GM12878 (cell line): Measurements from ENCODE around the gene MAST2. TPM values are rescaled to one million over a fixed set of nuclear protein-coding genes. Genes with fewer than 3 reads are reported as not detected.

ENCODE experiments used
- ATAC-seq: fragments of 200-7000 bp; cut with Tn5 transposase; 3 replicates; pipeline ENCODE4 v1.9.1; 2020; ENCODE audit warnings: mild to moderate bottlenecking, moderate library complexity
- BruUV-seq: library from RNA; stranded (reverse); fragments of 400-500 nt; replicated peaks from 2 replicates; lab custom pipeline; 2021; lab: Mats Ljungman, UMichigan
- CTCF ChIA-PET: fragments of 300-600 bp; sonication (Branson Sonifier 250); formaldehyde crosslinking; extraction: SDS; loops from one replicate; lab custom pipeline; 2021; ENCODE audit warnings: inconsistent platforms; lab: Yijun Ruan, JAX
- POLR2A ChIA-PET: fragments of 350-600 bp; formaldehyde crosslinking; extraction: SDS; loops from one replicate; lab custom pipeline; 2021; ENCODE audit warnings: inconsistent platforms; lab: Charles Lee
- RAD21 ChIA-PET: fragments of 300-600 bp; sonication (Branson Sonifier 250); formaldehyde crosslinking; loops from one replicate; lab custom pipeline; 2023; ENCODE audit warnings: antibody characterized with exemption; ENCODE audit not compliant: unreplicated experiment; lab: Charles Lee
- SMC1A ChIA-PET: fragments of 300-600 bp; sonication (Branson Sonifier 250); formaldehyde crosslinking; loops from one replicate; lab custom pipeline; 2023; ENCODE audit not compliant: unreplicated experiment, uncharacterized antibody; lab: Charles Lee
- DNase-seq: peaks from one replicate; pipeline ENCODE4 v3.0.0-alpha.2; 2011; ENCODE audit warnings: low read depth, low spot score
- FAIRE-seq: peaks from 3 replicates; lab custom pipeline; 2011; peaks lifted over from hg19 to GRCh38; lab: Jason Lieb, UNC
- H2AFZ ChIP-seq: 2 replicates; pipeline ENCODE4 v1.6.0; 2011; ENCODE audit warnings: low read depth, low read length, control low read depth; ENCODE audit not compliant: control insufficient read depth
- H3K27ac ChIP-seq: 2 replicates; pipeline ENCODE4 v1.5.1; 2011; ENCODE audit warnings: control low read depth; ENCODE audit not compliant: control insufficient read depth, insufficient read depth
- H3K27me3 ChIP-seq, 2 experiments: replicated peaks in 1 of 2; 2 replicates each; pipeline versions ENCODE4 v1.6.0 to v1.6.1; 2011; ENCODE audit warnings: low read length in 1 of 2; ENCODE audit not compliant: control insufficient read depth in 2 of 2, insufficient read depth in 2 of 2
- H3K36me3 ChIP-seq, 2 experiments: 2 replicates each; pipeline ENCODE4 v1.5.1; 2011; ENCODE audit warnings: low read length in 1 of 2; ENCODE audit not compliant: control insufficient read depth in 2 of 2, insufficient read depth in 2 of 2
- H3K4me1 ChIP-seq: 2 replicates; pipeline ENCODE4 v1.6.1; 2011; ENCODE audit warnings: mild to moderate bottlenecking, low read length, moderate library complexity, mixed read lengths; ENCODE audit not compliant: control insufficient read depth, insufficient read depth
- H3K4me2 ChIP-seq: 2 replicates; pipeline ENCODE4 v1.6.0; 2011; ENCODE audit warnings: control low read depth; ENCODE audit not compliant: control insufficient read depth, insufficient read depth
- H3K4me3 ChIP-seq: fragments of 200-600 bp; sonication (generic); 2 replicates; pipeline ENCODE4 v1.5.1; 2016
- H3K79me2 ChIP-seq: 2 replicates; pipeline ENCODE4 v1.6.0; 2011; ENCODE audit warnings: low read length; ENCODE audit not compliant: control insufficient read depth, insufficient read depth
- H3K9ac ChIP-seq: 2 replicates; pipeline ENCODE4 v1.8.0; 2011; ENCODE audit warnings: low read length, control low read depth, mixed read lengths; ENCODE audit not compliant: control insufficient read depth, insufficient read depth
- H3K9me3 ChIP-seq: replicated peaks from 3 replicates; pipeline ENCODE4 v1.5.1; 2011; ENCODE audit warnings: mild to moderate bottlenecking, low read length; ENCODE audit not compliant: control insufficient read depth, insufficient read depth
- H4K20me1 ChIP-seq: 2 replicates; pipeline ENCODE4 v1.6.0; 2011; ENCODE audit not compliant: control insufficient read depth, insufficient read depth
- ASH2L ChIP-seq: fragments of 300-600, 200-600 bp; sonication (generic); IDR thresholded peaks from 2 replicates; pipeline ENCODE4 v1.6.1; 2017; ENCODE audit warnings: low read depth, mild to moderate bottlenecking, borderline replicate concordance
- CREB1 ChIP-seq: IDR thresholded peaks from 2 replicates; pipeline ENCODE4 v1.6.1; 2012; ENCODE audit warnings: low read depth, mild to moderate bottlenecking, inconsistent platforms
- HCFC1 ChIP-seq: fragments of 150-350 bp; IDR thresholded peaks from 2 replicates; pipeline ENCODE4 v1.6.1; 2014; ENCODE audit warnings: low read length
- KLF5 ChIP-seq: fragments of 450-650 bp; IDR thresholded peaks from 2 replicates; pipeline ENCODE4 v1.6.1; 2014; ENCODE audit warnings: mild to moderate bottlenecking; ENCODE audit not compliant: partially characterized antibody
- MTA2 ChIP-seq: fragments of 450-650 bp; IDR thresholded peaks from 2 replicates; pipeline ENCODE4 v1.6.1; 2016; ENCODE audit warnings: low read depth, mild to moderate bottlenecking, moderate library complexity
- MTA3 ChIP-seq: IDR thresholded peaks from 2 replicates; pipeline ENCODE4 v1.6.1; 2012; ENCODE audit warnings: low read length, inconsistent platforms, borderline replicate concordance
- NFIC ChIP-seq: IDR thresholded peaks from 2 replicates; pipeline ENCODE4 v1.6.1; 2012; ENCODE audit warnings: low read depth, mild to moderate bottlenecking, inconsistent platforms, low read length, moderate library complexity
- NFYB ChIP-seq: IDR thresholded peaks from 2 replicates; pipeline ENCODE4 v1.6.1; 2011; ENCODE audit warnings: low read depth, mild to moderate bottlenecking, low read length, improper control_type of control experiment, moderate library complexity; ENCODE audit not compliant: insufficient read depth
- PML ChIP-seq: IDR thresholded peaks from 2 replicates; pipeline ENCODE4 v1.6.1; 2012; ENCODE audit warnings: low read length, inconsistent platforms
- POLR2A ChIP-seq: IDR thresholded peaks from 2 replicates; pipeline ENCODE4 v1.6.1; 2011; ENCODE audit warnings: low read depth, mild to moderate bottlenecking, low read length
- POU2F2 ChIP-seq: IDR thresholded peaks from 3 replicates; pipeline ENCODE4 v1.6.1; 2011; ENCODE audit warnings: low read depth, mild to moderate bottlenecking, low read length, borderline replicate concordance
- RFX5 ChIP-seq: IDR thresholded peaks from 2 replicates; pipeline ENCODE4 v1.6.1; 2011; ENCODE audit warnings: low read depth, low read length, improper control_type of control experiment
- SIX5 ChIP-seq: IDR thresholded peaks from 2 replicates; pipeline ENCODE4 v1.6.1; 2011; ENCODE audit warnings: mild to moderate bottlenecking, low read depth, low read length, moderate library complexity; ENCODE audit not compliant: severe bottlenecking
- SMAD1 ChIP-seq: fragments of 450-650 bp; IDR thresholded peaks from 2 replicates; pipeline ENCODE4 v1.6.1; 2018; ENCODE audit warnings: mild to moderate bottlenecking, low read depth; ENCODE audit not compliant: partially characterized antibody
- TCF3 ChIP-seq: IDR thresholded peaks from 2 replicates; pipeline ENCODE4 v1.6.1; 2012; ENCODE audit warnings: low read depth, mild to moderate bottlenecking, low read length, borderline replicate concordance; ENCODE audit not compliant: insufficient read depth
- WRNIP1 ChIP-seq: IDR thresholded peaks from 2 replicates; pipeline ENCODE4 v1.6.1; 2011; ENCODE audit warnings: low read depth, low read length, improper control_type of control experiment, borderline replicate concordance
- ZNF687 ChIP-seq: fragments of 450-650 bp; IDR thresholded peaks from 2 replicates; pipeline ENCODE4 v1.6.1; 2017; ENCODE audit warnings: mild to moderate bottlenecking, moderate library complexity
- ZSCAN29 ChIP-seq: fragments of 450-650 bp; IDR thresholded peaks from 2 replicates; pipeline ENCODE4 v1.6.1; 2017; ENCODE audit warnings: mild to moderate bottlenecking, moderate library complexity
- WGBS: methylation state at CpG from one replicate; pipeline ENCODE4 v1.1.6; 2016; ENCODE audit warnings: low lambda C conversion rate; ENCODE audit not compliant: insufficient replicate concordance, insufficient coverage; ENCODE audit errors: missing lambda C conversion rate; 5-methylcytosine and 5-hydroxymethylcytosine counted together
- in situ Hi-C: fragments of 300-500 bp; cut with MboI; formaldehyde crosslinking; loops from 9 replicates; pipeline ENCODE4 v1.14.3; 2018; ENCODE audit warnings: mixed read lengths
- intact Hi-C: fragments of 100-400 bp; cut with micrococcal nuclease; formaldehyde crosslinking; loops from one replicate; pipeline ENCODE4 v1.14.2; 2022; ENCODE audit not compliant: unreplicated experiment
- polyA plus RNA-seq, 11 experiments: library from polyadenylated mRNA; depleted of rRNA in 4 of 11; unstranded in 6 of 11; stranded (reverse) in 5 of 11; fragments of >200 nt; fragmentation: Nextera tagmentation in 4 of 11; fragmentation: Illumina TruSeq in 1 of 11; extraction: Ambion mirVana in 4 of 11; extraction: Trizol in 1 of 11; gene quantifications; 1 replicate in 1 of 11; 2 replicates in 10 of 11; pipeline versions ENCODE4 v1.2.1 to v1.2.3, GENCODE V29; 2011 to 2016; ENCODE audit warnings: inconsistent platforms in 2 of 11, missing spikeins in 2 of 11, low read depth in 1 of 11
- total RNA-seq, 4 experiments: library from RNA; depleted of rRNA in 3 of 4; stranded (reverse); fragments of >200 nt in 3 of 4; fragmentation: Illumina TruSeq in 1 of 4; extraction: Trizol in 1 of 4; gene quantifications; 2 replicates each; pipeline versions ENCODE4 v1.2.1 to v1.2.3, GENCODE V29; 2013 to 2021

Gene MAST2
- total and polyA plus RNA-seq, 10 of the 15 experiments (the other 5 are each of a cell fraction or from before 2014, with no cell fraction given), result 1.0 to 28.7 (median 13.8) TPM

- DNase-seq, result no peak
- no TSS peak for BruUV-seq
- Histone ChIP-seq H4K20me1 (no peaks in the 10 kb centered on the region), H3K4me1 (no peaks in the 10 kb centered on the region), H3K27me3 (no peaks in the 10 kb centered on the region), H3K4me2 (no peak overlapping the region), H3K36me3 (no peaks in the 10 kb centered on the region), H3K79me2 (no peaks in the 10 kb centered on the region), H3K9me3 (no peaks in the 10 kb centered on the region), H3K9ac (no peak overlapping the region), H3K27ac (no peak overlapping the region), H3K4me3 (no peak overlapping the region), H2AFZ (no peak overlapping the region)
- 94% methylated on average over 9 of the region's 9 CpGs for WGBS
- ChIA-PET POLR2A (interaction anchor here (0.6 kb wide), 1 partner anchor 26 kb away, joined by 4 read pairs; no protein-coding TSS in a partner anchor), RAD21 (no interaction called here), CTCF (no interaction called here), SMC1A (interaction anchor here (0.7 kb wide), 1 partner anchor 17 kb away, joined by 3 read pairs; no protein-coding TSS in a partner anchor)
- intact Hi-C loops (no loop called here), in situ Hi-C loops (no loop called here)
- FAIRE-seq, result no peak
- TF ChIP-seq ASH2L (no peak), MTA3 (no peak), ZNF687 (no peak), PML (no peak), POU2F2 (no peak), MTA2 (no peak), NFIC (no peak), CREB1 (no peak), HCFC1 (no peak), TCF3 (no peak), SMAD1 (no peak), WRNIP1 (no peak), RFX5 (no peak), NFYB (no peak), KLF5 (no peak), SIX5 (no peak), ZSCAN29 (no peak), POLR2A (no peak)
- no peak for ATAC-seq
Measured at GRCh38 chr1:45953934-45954847, 150.8 kb downstream of the MAST2 start.
